Vagina (tissue), 2 donors: ENCODE data around the gene RUNX2.

Experiments
- POLR2A ChIP-seq, 2 donors: fragments of 450-650 bp; IDR thresholded peaks; one replicate each; pipeline ENCODE4 v1.6.1; 2017; ENCODE audit warnings: antibody characterized with exemption in 2 of 2, mild to moderate bottlenecking in 2 of 2, moderate library complexity in 2 of 2
- POLR2AphosphoS5 ChIP-seq, 2 donors: sonication (generic); formaldehyde crosslinking; IDR thresholded peaks; one replicate each; pipeline ENCODE4 v1.9.0; 2017; ENCODE audit warnings: antibody characterized with exemption in 2 of 2, mild to moderate bottlenecking in 2 of 2, low read depth in 1 of 2; ENCODE audit not compliant: insufficient read depth in 1 of 2
- TF ChIP-seq, protein P1 (sequence below), 3 experiments: fragments of 450-650 bp in 2 of 3; fragments of 200-600 bp in 1 of 3; sonication (generic) in 1 of 3; IDR thresholded peaks; one replicate each; pipeline ENCODE4 v1.5.1; 2017 to 2019; ENCODE audit warnings: antibody characterized with exemption in 3 of 3, mild to moderate bottlenecking in 2 of 3, moderate library complexity in 2 of 3

DNA sequence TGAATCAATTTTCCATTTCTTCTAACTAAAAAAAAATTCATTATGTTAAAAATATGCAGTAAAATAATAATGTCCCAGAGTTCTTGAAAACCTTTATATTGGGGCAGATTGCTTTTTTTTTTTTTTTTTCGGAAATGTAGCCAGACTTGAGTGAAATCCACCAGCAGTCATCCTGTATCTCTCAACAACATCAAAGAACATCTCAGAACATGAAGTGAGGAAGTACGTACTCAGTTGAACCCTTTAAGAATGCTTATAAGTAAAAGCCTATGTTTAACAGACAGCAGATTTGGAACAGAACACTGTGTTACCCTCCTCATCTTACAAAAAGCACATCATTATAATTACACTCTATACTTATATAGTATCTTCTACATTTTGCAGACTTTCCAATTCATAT lies 100.6 kb downstream of the RUNX2 start:
- TF ChIP-seq, protein P1, sequence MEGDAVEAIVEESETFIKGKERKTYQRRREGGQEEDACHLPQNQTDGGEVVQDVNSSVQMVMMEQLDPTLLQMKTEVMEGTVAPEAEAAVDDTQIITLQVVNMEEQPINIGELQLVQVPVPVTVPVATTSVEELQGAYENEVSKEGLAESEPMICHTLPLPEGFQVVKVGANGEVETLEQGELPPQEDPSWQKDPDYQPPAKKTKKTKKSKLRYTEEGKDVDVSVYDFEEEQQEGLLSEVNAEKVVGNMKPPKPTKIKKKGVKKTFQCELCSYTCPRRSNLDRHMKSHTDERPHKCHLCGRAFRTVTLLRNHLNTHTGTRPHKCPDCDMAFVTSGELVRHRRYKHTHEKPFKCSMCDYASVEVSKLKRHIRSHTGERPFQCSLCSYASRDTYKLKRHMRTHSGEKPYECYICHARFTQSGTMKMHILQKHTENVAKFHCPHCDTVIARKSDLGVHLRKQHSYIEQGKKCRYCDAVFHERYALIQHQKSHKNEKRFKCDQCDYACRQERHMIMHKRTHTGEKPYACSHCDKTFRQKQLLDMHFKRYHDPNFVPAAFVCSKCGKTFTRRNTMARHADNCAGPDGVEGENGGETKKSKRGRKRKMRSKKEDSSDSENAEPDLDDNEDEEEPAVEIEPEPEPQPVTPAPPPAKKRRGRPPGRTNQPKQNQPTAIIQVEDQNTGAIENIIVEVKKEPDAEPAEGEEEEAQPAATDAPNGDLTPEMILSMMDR (IDR thresholded peaks at IDR 0.05): no peak
- no peak for TF ChIP-seq POLR2A (IDR thresholded peaks at IDR 0.05)
- TF ChIP-seq POLR2AphosphoS5 (IDR thresholded peaks at IDR 0.05; ENCODE audit: insufficient read depth in 1 of 2, low read depth in 1 of 2): no peak
